ENCODE results near the gene CNBD2. TPM values are rescaled to one million over a fixed set of nuclear protein-coding genes. Genes with fewer than 3 reads are reported as not detected.

The CNBD2 gene
- total RNA-seq (2022; extraction: Qiagen RNA extraction): 6.1 to 7.0 TPM (median 6.3 TPM) in 5 replicates

DNA sequence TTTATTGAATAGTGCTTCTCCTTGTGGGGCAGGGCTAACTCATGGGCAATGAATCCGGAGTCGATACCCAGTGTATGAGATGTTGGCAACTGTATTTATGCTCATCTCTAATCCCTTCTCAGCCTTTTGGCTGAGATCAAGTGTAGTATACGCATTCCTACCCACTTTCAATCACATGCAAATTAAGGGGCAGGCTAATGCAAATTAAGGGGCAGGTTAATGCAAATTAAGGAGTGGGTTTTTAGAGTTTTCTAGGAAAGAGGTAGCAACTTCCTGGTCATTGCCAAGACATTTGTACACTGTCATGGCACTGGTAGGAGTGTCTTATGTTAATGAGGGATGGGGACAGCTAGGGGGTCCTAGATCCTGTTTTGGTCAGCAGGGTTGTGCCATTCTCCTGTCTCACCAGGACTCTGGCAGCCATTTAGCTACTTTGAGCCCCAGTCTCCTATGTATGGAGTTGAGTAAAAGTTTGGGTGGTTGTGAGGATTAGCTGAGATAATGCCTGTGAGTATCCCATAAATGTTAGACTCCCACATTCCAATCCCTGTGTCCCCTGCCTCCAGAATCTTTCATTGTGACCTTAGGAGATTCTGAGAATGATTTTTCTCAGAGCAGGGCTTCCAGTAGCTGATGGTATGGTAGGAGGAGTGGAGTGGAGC is at the start of gene CNBD2:
CNBD2 (plus strand) TSS at position 612 of the 662 bp plus-strand sequence. CDS start 173 bp downstream, outside the sequence.

GRCh38 chr20:35954200-35954906 is 14.0 kb upstream of the CNBD2 start, which contains the start of gene SCAND1:
SCAND1 (minus strand) TSS chr20:35954502; CDS start chr20:35954284, 218 bp downstream.

Other genes with a start within 250 kb of the CNBD2 start
- gene RBM39, start 226.3 kb upstream of the CNBD2 start, total RNA-seq (2022; extraction: Qiagen RNA extraction): 179 to 231 TPM (median 200 TPM) in 5 replicates
- gene PHF20, start 196.6 kb upstream of the CNBD2 start, total RNA-seq (2022; extraction: Qiagen RNA extraction): 30.5 to 42.4 TPM (median 36.1 TPM) in 5 replicates
- gene SCAND1, start 14.1 kb upstream of the CNBD2 start, total RNA-seq (2022; extraction: Qiagen RNA extraction): 64.4 to 107 TPM (median 97.1 TPM) in 5 replicates
- gene EPB41L1, start 186.2 kb downstream of the CNBD2 start, total RNA-seq (2022; extraction: Qiagen RNA extraction): 55.5 to 81.3 TPM (median 77.5 TPM) in 5 replicates

Data from A549 treated with Hydrocortisone at 1 μM for 4 hours (cell line).